HFF-Myc (cell line): ENCODE measurements around the gene DDC.
"Not testable (repeated sequence)": the region's sequence is repeated elsewhere in the genome, so short reads cannot be mapped to it uniquely, and the experiment has no call there.

Source experiments
- DNase-seq: peaks from one replicate; pipeline ENCODE4 v3.0.0-alpha.2; 2011; ENCODE audit warnings: low read depth; ENCODE audit errors: extremely low read depth
- H3K4me3 ChIP-seq: replicated peaks from 2 replicates; pipeline ENCODE4 v1.5.1; 2011; ENCODE audit warnings: low read depth, mild to moderate bottlenecking, control low read depth, low read length
- CTCF ChIP-seq: IDR thresholded peaks from 2 replicates; pipeline ENCODE4 v1.5.1; 2012; ENCODE audit warnings: mild to moderate bottlenecking, low read depth, low read length, control low read depth; ENCODE audit errors: missing control alignments

Gene DDC

GRCh38 chr7:50580057-50580456, 14.9 kb upstream of the DDC start:
- no peak for DNase-seq
- no peak overlapping the region for H3K4me3 ChIP-seq
- TF ChIP-seq CTCF, result no peak

- DNase-seq, H3K4me3 ChIP-seq: not testable (repeated sequence)
These were observed 12.9 kb upstream of the DDC start for GRCh38 chr7:50578105-50578504.

GRCh38 chr7:50577569-50577968, 12.4 kb upstream of the DDC start:
- TF ChIP-seq CTCF, result no peak
- H3K4me3 ChIP-seq, result no peak overlapping the region
- DNase-seq, result no peak

GRCh38 chr7:50576388-50576787, 11.2 kb upstream of the DDC start:
- DNase-seq, H3K4me3 ChIP-seq: not testable (repeated sequence)

- no peak for TF ChIP-seq CTCF
These were observed 2.6 kb upstream of the DDC start for GRCh38 chr7:50567715-50568261.

GRCh38 chr7:50565977-50566376, 772 bp upstream of the DDC start:
- no peak overlapping the region for H3K4me3 ChIP-seq
- DNase-seq, result no peak
- TF ChIP-seq CTCF, result no peak

More at GRCh38 chr7:50567715-50568261, 2.6 kb upstream of the DDC start:
- no peak for DNase-seq
- H3K4me3 ChIP-seq, result no peak overlapping the region

- no peak for DNase-seq
- H3K4me3 ChIP-seq, result no peak overlapping the region
- TF ChIP-seq CTCF, result no peak
These were observed 333 bp upstream of the DDC start for GRCh38 chr7:50565559-50565916.

GRCh38 chr7:50564171-50564570, 1.0 kb downstream of the DDC start:
- no peak overlapping the region for H3K4me3 ChIP-seq
- no peak for DNase-seq
- TF ChIP-seq CTCF, result no peak
